ENCODE measurements around the gene SP1. TPM values are rescaled to one million over a fixed set of nuclear protein-coding genes. Genes with fewer than 3 reads are reported as not detected.
"Not testable (repeated sequence)": the region's sequence is repeated elsewhere in the genome, so short reads cannot be mapped to it uniquely, and the experiment has no call there.

Gene SP1
- total and polyA plus RNA-seq, 2 experiments from 2014 or later: 11.4 to 53.0 TPM

DNA sequence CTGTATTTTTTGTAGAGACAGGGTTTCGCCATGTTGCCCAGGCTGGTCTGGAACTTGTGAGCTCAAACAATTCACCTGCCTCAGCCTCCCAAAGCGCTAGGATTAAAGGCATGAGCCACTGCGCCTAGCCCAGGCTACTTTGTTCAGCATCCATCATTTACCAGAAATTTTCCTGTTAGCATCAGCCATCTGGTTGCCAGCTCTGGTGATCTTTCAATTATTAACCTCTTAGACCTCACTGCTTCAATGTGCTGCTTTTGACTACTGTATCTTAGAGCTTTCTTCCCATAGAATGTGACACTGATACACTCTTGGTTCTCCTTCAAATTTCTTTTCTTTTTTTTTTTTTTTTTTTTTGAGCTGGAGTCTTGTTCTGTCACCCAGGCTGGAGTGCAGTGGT lies 38.2 kb downstream of the SP1 start:
- Histone ChIP-seq H3K27me3 (no peaks in the 10 kb centered on the region), H3K36me3 (peaks cover 3% of the 10 kb centered on the region), H3K4me1 (ENCODE audit: low read depth) (peaks cover 10% of the 10 kb centered on the region), H3K9me3 (ENCODE audit: low read depth) (no peaks in the 10 kb centered on the region), H3K4me3 (no peak overlapping the region), H3K27ac (no peak overlapping the region)
- no peak for DNase-seq (ENCODE audit: low read depth in 1 of 2, low spot score in 1 of 2)
- TF ChIP-seq, protein P1, sequence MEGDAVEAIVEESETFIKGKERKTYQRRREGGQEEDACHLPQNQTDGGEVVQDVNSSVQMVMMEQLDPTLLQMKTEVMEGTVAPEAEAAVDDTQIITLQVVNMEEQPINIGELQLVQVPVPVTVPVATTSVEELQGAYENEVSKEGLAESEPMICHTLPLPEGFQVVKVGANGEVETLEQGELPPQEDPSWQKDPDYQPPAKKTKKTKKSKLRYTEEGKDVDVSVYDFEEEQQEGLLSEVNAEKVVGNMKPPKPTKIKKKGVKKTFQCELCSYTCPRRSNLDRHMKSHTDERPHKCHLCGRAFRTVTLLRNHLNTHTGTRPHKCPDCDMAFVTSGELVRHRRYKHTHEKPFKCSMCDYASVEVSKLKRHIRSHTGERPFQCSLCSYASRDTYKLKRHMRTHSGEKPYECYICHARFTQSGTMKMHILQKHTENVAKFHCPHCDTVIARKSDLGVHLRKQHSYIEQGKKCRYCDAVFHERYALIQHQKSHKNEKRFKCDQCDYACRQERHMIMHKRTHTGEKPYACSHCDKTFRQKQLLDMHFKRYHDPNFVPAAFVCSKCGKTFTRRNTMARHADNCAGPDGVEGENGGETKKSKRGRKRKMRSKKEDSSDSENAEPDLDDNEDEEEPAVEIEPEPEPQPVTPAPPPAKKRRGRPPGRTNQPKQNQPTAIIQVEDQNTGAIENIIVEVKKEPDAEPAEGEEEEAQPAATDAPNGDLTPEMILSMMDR (IDR thresholded peaks at IDR 0.05; ENCODE audit: low read depth, low read length): no peak

GRCh38 chr12:53419756-53420155 lies 39.8 kb downstream of the SP1 start:
- no peak for DNase-seq (ENCODE audit: low read depth in 1 of 2, low spot score in 1 of 2)
- Histone ChIP-seq H3K27me3 (no peaks in the 10 kb centered on the region), H3K9me3 (ENCODE audit: low read depth) (no peaks in the 10 kb centered on the region)

GRCh38 chr12:53422247-53422646 lies 42.3 kb downstream of the SP1 start:
- DNase-seq (ENCODE audit: low read depth in 1 of 2, low spot score in 1 of 2); H3K36me3 ChIP-seq; H3K27me3 ChIP-seq; H3K4me3 ChIP-seq; H3K9me3 ChIP-seq (ENCODE audit: low read depth); H3K27ac ChIP-seq: not testable (repeated sequence)
- peaks cover 37% of the 10 kb centered on the region for H3K4me1 ChIP-seq (ENCODE audit: low read depth)

More at GRCh38 chr12:53419756-53420155, 39.8 kb downstream of the SP1 start:
- Histone ChIP-seq H3K36me3 (no peaks in the 10 kb centered on the region), H3K4me3 (no peak overlapping the region), H3K27ac (no peak overlapping the region), H3K4me1 (ENCODE audit: low read depth) (peaks cover 20% of the 10 kb centered on the region)
- TF ChIP-seq, protein P1 (IDR thresholded peaks at IDR 0.05; ENCODE audit: low read depth, low read length): no peak

- H3K27ac ChIP-seq: peak within 1 kb of the TSS; percentile 96
- TF ChIP-seq, protein P1 (IDR thresholded peaks at IDR 0.05; ENCODE audit: low read depth, low read length): no peak
- DNase-seq (ENCODE audit: low read depth in 1 of 2, low spot score in 1 of 2): no peak
- no peak within 1 kb of the TSS for H3K4me3 ChIP-seq
- no peaks in the 10 kb centered on the region for H3K27me3 ChIP-seq
- H3K36me3 ChIP-seq: no peaks in the 10 kb centered on the region
- no peaks in the 10 kb centered on the region for H3K9me3 ChIP-seq (ENCODE audit: low read depth)
- peaks cover 48% of the 10 kb centered on the region for H3K4me1 ChIP-seq (ENCODE audit: low read depth)
Observed at GRCh38 chr12:53423597-53423996, 43.6 kb downstream of the SP1 start, which contains the start of gene AMHR2. TSS of gene AMHR2 (plus strand) at chr12:53423855. CDS start at chr12:53423935, 80 bp downstream.

GRCh38 chr12:53424626-53425514 lies 44.9 kb downstream of the SP1 start:
- DNase-seq (ENCODE audit: low read depth in 1 of 2, low spot score in 1 of 2): peak; percentile 55 to 91
- Histone ChIP-seq H3K36me3 (no peaks in the 10 kb centered on the region), H3K4me3 (peak overlapping the region; percentile 20), H3K9me3 (ENCODE audit: low read depth) (no peaks in the 10 kb centered on the region), H3K27me3 (no peaks in the 10 kb centered on the region), H3K27ac (peak overlapping the region; percentile 96), H3K4me1 (ENCODE audit: low read depth) (peaks cover 48% of the 10 kb centered on the region)
- TF ChIP-seq, protein P1 (IDR thresholded peaks at IDR 0.05; ENCODE audit: low read depth, low read length): no peak

GRCh38 chr12:53425515-53426150 lies 45.7 kb downstream of the SP1 start:
- TF ChIP-seq, protein P1 (IDR thresholded peaks at IDR 0.05; ENCODE audit: low read depth, low read length): no peak
- peak overlapping the region; percentile 20 for H3K4me3 ChIP-seq
- peaks cover 54% of the 10 kb centered on the region for H3K4me1 ChIP-seq (ENCODE audit: low read depth)
- H3K9me3 ChIP-seq (ENCODE audit: low read depth): no peaks in the 10 kb centered on the region
- no peaks in the 10 kb centered on the region for H3K27me3 ChIP-seq
- no peaks in the 10 kb centered on the region for H3K36me3 ChIP-seq
- peak in 1 of 2 donors; percentile 15 for DNase-seq (ENCODE audit: low read depth in 1 of 2, low spot score in 1 of 2)
- peak overlapping the region; percentile 96 for H3K27ac ChIP-seq

Data from cardiac muscle cell (in vitro differentiated cells and primary cell).